Skeletal muscle satellite cell (primary cell): ENCODE data around the gene SEMA5A.

Source experiments
- H3K27me3 ChIP-seq: 2 replicates; pipeline ENCODE4 v1.7.0; 2013; ENCODE audit warnings: low read length; ENCODE audit not compliant: control insufficient read depth, insufficient read depth
- H3K36me3 ChIP-seq: 2 replicates; pipeline ENCODE4 v1.7.0; 2013; ENCODE audit warnings: mild to moderate bottlenecking, control low read depth, low read length; ENCODE audit not compliant: insufficient read depth
- H3K4me1 ChIP-seq: 2 replicates; pipeline ENCODE4 v1.7.0; 2013; ENCODE audit warnings: low read length; ENCODE audit not compliant: control insufficient read depth, insufficient read depth
- H3K4me2 ChIP-seq: 2 replicates; pipeline ENCODE4 v1.7.0; 2013; ENCODE audit warnings: mild to moderate bottlenecking, low read length
- H3K4me3 ChIP-seq: 2 replicates; pipeline ENCODE4 v1.7.0; 2013; ENCODE audit warnings: low read length
- H3K9ac ChIP-seq: 2 replicates; pipeline ENCODE4 v1.7.0; 2013; ENCODE audit warnings: mild to moderate bottlenecking, low read depth, low read length, moderate library complexity
- H3K9me3 ChIP-seq: replicated peaks from 2 replicates; pipeline ENCODE4 v1.7.0; 2013; ENCODE audit warnings: mild to moderate bottlenecking, control low read depth, low read length

SEMA5A gene

GRCh38 chr5:9112520-9113291, 433.2 kb downstream of the SEMA5A start:
- H3K4me3 ChIP-seq: no peak overlapping the region
- H3K27me3 ChIP-seq: no peaks in the 10 kb centered on the region
- no peaks in the 10 kb centered on the region for H3K36me3 ChIP-seq
- H3K4me1 ChIP-seq: no peaks in the 10 kb centered on the region
- no peaks in the 10 kb centered on the region for H3K9me3 ChIP-seq
- no peak overlapping the region for H3K9ac ChIP-seq
- H3K4me2 ChIP-seq: no peak overlapping the region

- H3K4me3 ChIP-seq: no peak overlapping the region
- peaks cover 7% of the 10 kb centered on the region for H3K4me1 ChIP-seq
- no peak overlapping the region for H3K4me2 ChIP-seq
- no peaks in the 10 kb centered on the region for H3K36me3 ChIP-seq
- no peaks in the 10 kb centered on the region for H3K9me3 ChIP-seq
- no peak overlapping the region for H3K9ac ChIP-seq
- H3K27me3 ChIP-seq: no peaks in the 10 kb centered on the region
These were observed 437.7 kb downstream of the SEMA5A start for GRCh38 chr5:9108162-9108561.

- H3K9ac ChIP-seq: no peak overlapping the region
- no peaks in the 10 kb centered on the region for H3K27me3 ChIP-seq
- H3K4me2 ChIP-seq: no peak overlapping the region
- no peaks in the 10 kb centered on the region for H3K36me3 ChIP-seq
- H3K4me1 ChIP-seq: peaks cover 7% of the 10 kb centered on the region
- H3K9me3 ChIP-seq: no peaks in the 10 kb centered on the region
- no peak overlapping the region for H3K4me3 ChIP-seq
These were observed 440.0 kb downstream of the SEMA5A start for GRCh38 chr5:9105851-9106250.

- no peaks in the 10 kb centered on the region for H3K9me3 ChIP-seq
- H3K4me2 ChIP-seq: no peak overlapping the region
- no peak overlapping the region for H3K9ac ChIP-seq
- no peaks in the 10 kb centered on the region for H3K27me3 ChIP-seq
- no peaks in the 10 kb centered on the region for H3K36me3 ChIP-seq
- H3K4me1 ChIP-seq: peaks cover 7% of the 10 kb centered on the region
- H3K4me3 ChIP-seq: no peak overlapping the region
These were observed 441.1 kb downstream of the SEMA5A start for GRCh38 chr5:9104571-9105339.

- H3K4me1 ChIP-seq: peaks cover 7% of the 10 kb centered on the region
- no peak overlapping the region for H3K4me3 ChIP-seq
- H3K4me2 ChIP-seq: no peak overlapping the region
- H3K9ac ChIP-seq: no peak overlapping the region
- H3K9me3 ChIP-seq: no peaks in the 10 kb centered on the region
- no peaks in the 10 kb centered on the region for H3K27me3 ChIP-seq
- H3K36me3 ChIP-seq: no peaks in the 10 kb centered on the region
These were observed 442.6 kb downstream of the SEMA5A start for GRCh38 chr5:9103290-9103689.

GRCh38 chr5:9099689-9100088, 446.2 kb downstream of the SEMA5A start:
- H3K4me1 ChIP-seq: peaks cover 7% of the 10 kb centered on the region
- H3K27me3 ChIP-seq: no peaks in the 10 kb centered on the region
- no peak overlapping the region for H3K9ac ChIP-seq
- no peaks in the 10 kb centered on the region for H3K36me3 ChIP-seq
- no peak overlapping the region for H3K4me3 ChIP-seq
- H3K4me2 ChIP-seq: no peak overlapping the region
- H3K9me3 ChIP-seq: no peaks in the 10 kb centered on the region

- Histone ChIP-seq H3K36me3 (no peaks in the 10 kb centered on the region), H3K4me3 (no peak overlapping the region), H3K4me1 (peaks cover 8% of the 10 kb centered on the region), H3K9me3 (no peaks in the 10 kb centered on the region), H3K27me3 (no peaks in the 10 kb centered on the region), H3K9ac (no peak overlapping the region), H3K4me2 (no peak overlapping the region)
These were observed 446.9 kb downstream of the SEMA5A start for GRCh38 chr5:9098990-9099389.

GRCh38 chr5:9094582-9094981, 451.3 kb downstream of the SEMA5A start:
- H3K9ac ChIP-seq: peak overlapping the region; percentile 31
- H3K27me3 ChIP-seq: no peaks in the 10 kb centered on the region
- H3K9me3 ChIP-seq: no peaks in the 10 kb centered on the region
- no peak overlapping the region for H3K4me2 ChIP-seq
- H3K4me3 ChIP-seq: no peak overlapping the region
- peaks cover 8% of the 10 kb centered on the region for H3K4me1 ChIP-seq
- H3K36me3 ChIP-seq: no peaks in the 10 kb centered on the region

GRCh38 chr5:9091896-9092662, 453.8 kb downstream of the SEMA5A start:
- no peaks in the 10 kb centered on the region for H3K36me3 ChIP-seq
- no peak overlapping the region for H3K4me3 ChIP-seq
- no peak overlapping the region for H3K4me2 ChIP-seq
- peaks cover 8% of the 10 kb centered on the region for H3K4me1 ChIP-seq
- H3K9me3 ChIP-seq: no peaks in the 10 kb centered on the region
- H3K9ac ChIP-seq: no peak overlapping the region
- H3K27me3 ChIP-seq: no peaks in the 10 kb centered on the region

- Histone ChIP-seq H3K4me1 (peaks cover 8% of the 10 kb centered on the region), H3K9ac (no peak overlapping the region), H3K4me2 (no peak overlapping the region), H3K27me3 (no peaks in the 10 kb centered on the region), H3K9me3 (no peaks in the 10 kb centered on the region), H3K36me3 (no peaks in the 10 kb centered on the region), H3K4me3 (no peak overlapping the region)
These were observed 455.4 kb downstream of the SEMA5A start for GRCh38 chr5:9090381-9091026.

- no peaks in the 10 kb centered on the region for H3K36me3 ChIP-seq
- H3K4me1 ChIP-seq: peaks cover 6% of the 10 kb centered on the region
- no peaks in the 10 kb centered on the region for H3K9me3 ChIP-seq
- H3K9ac ChIP-seq: no peak overlapping the region
- no peak overlapping the region for H3K4me3 ChIP-seq
- H3K27me3 ChIP-seq: no peaks in the 10 kb centered on the region
- H3K4me2 ChIP-seq: no peak overlapping the region
These were observed 456.0 kb downstream of the SEMA5A start for GRCh38 chr5:9089893-9090292.
